Vagina (tissue), 2 donors: ENCODE data around the gene LRRC36.

Experiments
- POLR2A ChIP-seq, 2 donors: fragments of 450-650 bp; IDR thresholded peaks; one replicate each; pipeline ENCODE4 v1.6.1; 2017; ENCODE audit warnings: antibody characterized with exemption in 2 of 2, mild to moderate bottlenecking in 2 of 2, moderate library complexity in 2 of 2
- TF ChIP-seq, protein P1 (sequence below), 3 experiments: fragments of 450-650 bp in 2 of 3; fragments of 200-600 bp in 1 of 3; sonication (generic) in 1 of 3; IDR thresholded peaks; one replicate each; pipeline ENCODE4 v1.5.1; 2017 to 2019; ENCODE audit warnings: antibody characterized with exemption in 3 of 3, mild to moderate bottlenecking in 2 of 3, moderate library complexity in 2 of 3

- TF ChIP-seq, protein P1, sequence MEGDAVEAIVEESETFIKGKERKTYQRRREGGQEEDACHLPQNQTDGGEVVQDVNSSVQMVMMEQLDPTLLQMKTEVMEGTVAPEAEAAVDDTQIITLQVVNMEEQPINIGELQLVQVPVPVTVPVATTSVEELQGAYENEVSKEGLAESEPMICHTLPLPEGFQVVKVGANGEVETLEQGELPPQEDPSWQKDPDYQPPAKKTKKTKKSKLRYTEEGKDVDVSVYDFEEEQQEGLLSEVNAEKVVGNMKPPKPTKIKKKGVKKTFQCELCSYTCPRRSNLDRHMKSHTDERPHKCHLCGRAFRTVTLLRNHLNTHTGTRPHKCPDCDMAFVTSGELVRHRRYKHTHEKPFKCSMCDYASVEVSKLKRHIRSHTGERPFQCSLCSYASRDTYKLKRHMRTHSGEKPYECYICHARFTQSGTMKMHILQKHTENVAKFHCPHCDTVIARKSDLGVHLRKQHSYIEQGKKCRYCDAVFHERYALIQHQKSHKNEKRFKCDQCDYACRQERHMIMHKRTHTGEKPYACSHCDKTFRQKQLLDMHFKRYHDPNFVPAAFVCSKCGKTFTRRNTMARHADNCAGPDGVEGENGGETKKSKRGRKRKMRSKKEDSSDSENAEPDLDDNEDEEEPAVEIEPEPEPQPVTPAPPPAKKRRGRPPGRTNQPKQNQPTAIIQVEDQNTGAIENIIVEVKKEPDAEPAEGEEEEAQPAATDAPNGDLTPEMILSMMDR (IDR thresholded peaks at IDR 0.05): no peak
- no peak for TF ChIP-seq POLR2A (IDR thresholded peaks at IDR 0.05)
Measured at GRCh38 chr16:67396159-67397035, 69.8 kb downstream of the LRRC36 start.
